ENCODE data around the gene PCBP3.

GRCh38 chr21:45600248-45600647, 43.3 kb upstream of the PCBP3 start:
- TF ChIP-seq CTCF (IDR thresholded peaks at IDR 0.05): no peak
- TF ChIP-seq POLR2A (IDR thresholded peaks at IDR 0.05): no peak

Data from right lobe of liver (tissue), 4 donors.